A549 treated with DMSO at 1 μM for 4 hours (cell line): ENCODE data around the gene ZC3H7B. TPM values are rescaled to one million over a fixed set of nuclear protein-coding genes. Genes with fewer than 3 reads are reported as not detected.

Experiments used
- total RNA-seq: library from RNA; stranded (reverse); fragments of 200-300 nt; extraction: Qiagen RNA extraction; gene quantifications from 5 replicates; pipeline ENCODE4 v1.2.3, GENCODE V29; 2022; ENCODE audit warnings: low read depth

The ZC3H7B gene, protein sequence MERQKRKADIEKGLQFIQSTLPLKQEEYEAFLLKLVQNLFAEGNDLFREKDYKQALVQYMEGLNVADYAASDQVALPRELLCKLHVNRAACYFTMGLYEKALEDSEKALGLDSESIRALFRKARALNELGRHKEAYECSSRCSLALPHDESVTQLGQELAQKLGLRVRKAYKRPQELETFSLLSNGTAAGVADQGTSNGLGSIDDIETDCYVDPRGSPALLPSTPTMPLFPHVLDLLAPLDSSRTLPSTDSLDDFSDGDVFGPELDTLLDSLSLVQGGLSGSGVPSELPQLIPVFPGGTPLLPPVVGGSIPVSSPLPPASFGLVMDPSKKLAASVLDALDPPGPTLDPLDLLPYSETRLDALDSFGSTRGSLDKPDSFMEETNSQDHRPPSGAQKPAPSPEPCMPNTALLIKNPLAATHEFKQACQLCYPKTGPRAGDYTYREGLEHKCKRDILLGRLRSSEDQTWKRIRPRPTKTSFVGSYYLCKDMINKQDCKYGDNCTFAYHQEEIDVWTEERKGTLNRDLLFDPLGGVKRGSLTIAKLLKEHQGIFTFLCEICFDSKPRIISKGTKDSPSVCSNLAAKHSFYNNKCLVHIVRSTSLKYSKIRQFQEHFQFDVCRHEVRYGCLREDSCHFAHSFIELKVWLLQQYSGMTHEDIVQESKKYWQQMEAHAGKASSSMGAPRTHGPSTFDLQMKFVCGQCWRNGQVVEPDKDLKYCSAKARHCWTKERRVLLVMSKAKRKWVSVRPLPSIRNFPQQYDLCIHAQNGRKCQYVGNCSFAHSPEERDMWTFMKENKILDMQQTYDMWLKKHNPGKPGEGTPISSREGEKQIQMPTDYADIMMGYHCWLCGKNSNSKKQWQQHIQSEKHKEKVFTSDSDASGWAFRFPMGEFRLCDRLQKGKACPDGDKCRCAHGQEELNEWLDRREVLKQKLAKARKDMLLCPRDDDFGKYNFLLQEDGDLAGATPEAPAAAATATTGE
- 22.2 to 28.5 TPM (median 26.2 TPM) in 5 replicates for total RNA-seq

GRCh38 chr22:41301085-41302020, at the start of gene ZC3H7B:
TSS of gene ZC3H7B (plus strand) at chr22:41301525. CDS start at chr22:41320661, 19,136 bp downstream.

DNA sequence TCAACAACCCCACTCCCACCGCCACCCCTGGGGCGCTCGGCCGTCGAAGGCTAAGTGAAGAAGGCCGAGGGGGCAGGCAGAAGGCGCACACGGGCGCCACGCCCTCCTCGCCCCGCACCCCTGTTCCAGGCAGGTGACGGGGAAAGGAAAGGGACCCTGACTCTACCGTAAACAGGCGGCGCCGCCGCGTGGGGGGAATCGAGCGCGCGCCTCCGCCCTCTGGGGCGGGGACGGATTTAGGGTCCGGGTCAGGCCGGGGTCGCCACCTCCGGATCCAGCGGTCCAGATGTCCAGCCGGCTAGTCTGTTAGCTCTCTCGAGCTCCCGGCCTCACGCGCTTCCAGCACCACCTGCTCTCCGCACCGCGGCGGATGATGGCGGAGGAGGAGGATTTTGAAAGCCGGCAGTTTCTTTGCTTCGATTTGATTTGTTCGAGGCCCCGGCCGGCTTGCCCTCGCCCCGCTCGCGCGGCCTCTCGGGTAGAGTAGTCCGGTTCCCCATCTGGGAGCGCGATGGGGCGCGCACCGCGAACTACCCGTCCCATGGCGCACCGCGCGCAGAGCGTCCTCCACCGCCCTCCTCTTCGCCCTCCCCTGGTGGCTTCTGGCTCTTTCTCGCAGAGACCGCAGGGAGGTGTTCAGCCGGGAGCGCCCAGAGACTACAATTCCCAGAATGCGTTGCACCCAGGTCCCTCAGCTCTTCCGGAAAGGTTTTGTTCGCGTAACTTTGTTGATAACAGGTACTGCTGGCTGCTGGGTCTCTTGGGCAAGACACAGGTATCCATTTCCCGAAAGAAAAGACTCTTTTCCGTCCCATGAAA, 15.3 kb upstream of the ZC3H7B start, which contains the start of gene RANGAP1:
TSS of gene RANGAP1 (minus strand) at position 368 of the 819 bp plus-strand sequence. CDS start 5,143 bp downstream, outside the sequence.

DNA sequence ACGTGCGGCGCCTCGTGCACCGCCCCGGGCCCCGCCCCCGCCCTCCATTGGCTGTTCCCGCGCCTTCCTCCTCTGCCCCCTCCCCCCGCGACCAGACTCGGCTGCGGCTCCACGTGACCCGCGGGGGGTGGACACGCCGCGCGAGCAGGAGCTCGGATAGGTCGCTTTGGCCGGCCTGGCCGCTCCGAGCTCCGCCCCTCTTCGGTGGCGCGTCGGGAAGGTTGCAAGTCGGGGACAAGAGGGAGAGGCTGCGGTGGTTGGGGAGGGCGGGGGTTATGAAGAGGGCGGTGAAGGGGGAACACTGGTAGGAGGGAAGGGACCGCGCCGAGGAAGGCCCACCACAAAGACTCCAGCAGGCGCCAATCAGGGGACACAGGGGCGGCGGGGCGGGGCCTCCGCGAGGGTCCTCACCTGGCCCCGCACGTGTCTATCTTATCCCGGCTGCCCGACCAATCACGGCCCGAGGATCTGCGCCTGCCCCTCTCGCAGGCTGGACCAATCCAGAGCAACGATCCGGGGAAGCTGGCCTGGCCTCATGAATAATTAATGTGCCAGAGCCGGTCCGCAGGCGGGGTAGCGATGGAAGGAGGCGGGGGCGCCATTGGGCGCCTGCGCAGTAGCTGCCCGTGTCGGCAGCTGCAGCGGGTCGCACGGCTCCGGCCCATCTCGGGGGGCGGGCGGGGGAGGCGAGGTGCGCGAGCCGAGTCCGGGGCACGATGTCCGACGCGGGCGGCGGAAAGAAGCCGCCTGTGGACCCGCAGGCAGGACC, 80.2 kb downstream of the ZC3H7B start, which contains the start of gene TEF:
TSS of gene TEF (plus strand) at position 614 of the 769 bp plus-strand sequence. CDS start at position 717, 103 bp downstream.

Other genes starting within 250 kb of the ZC3H7B start
- gene EP300, start 208.9 kb upstream of the ZC3H7B start, total RNA-seq: 19.6 to 27.2 TPM (median 23.9 TPM) in 5 replicates
- 17.8 to 20.0 TPM (median 19.2 TPM) in 5 replicates for gene L3MBTL2, start 96.2 kb upstream of the ZC3H7B start, total RNA-seq
- gene CHADL, start 60.6 kb upstream of the ZC3H7B start, total RNA-seq: 0.05 TPM in 1 of 5 replicates, not detected in the others
- 84.6 to 113 TPM (median 98.1 TPM) in 5 replicates for gene RANGAP1, start 15.3 kb upstream of the ZC3H7B start, total RNA-seq
- 0.78 to 1.6 TPM (median 1.0 TPM) in 5 replicates for gene TEF, start 80.4 kb downstream of the ZC3H7B start, total RNA-seq
- gene TOB2, start 145.3 kb downstream of the ZC3H7B start, total RNA-seq: 21.0 to 25.7 TPM (median 23.5 TPM) in 5 replicates
- 62.3 to 74.5 TPM (median 68.5 TPM) in 5 replicates for gene PHF5A, start 167.2 kb downstream of the ZC3H7B start, total RNA-seq
- gene ACO2, start 167.6 kb downstream of the ZC3H7B start, total RNA-seq: 45.5 to 49.6 TPM (median 48.2 TPM) in 5 replicates
- 27.1 to 51.3 TPM (median 47.0 TPM) in 5 replicates for gene POLR3H, start 242.9 kb downstream of the ZC3H7B start, total RNA-seq